NCI-H82 (cell line): ENCODE data around the gene PSMC5.
"Not testable (repeated sequence)": the region's sequence is repeated elsewhere in the genome, so short reads cannot be mapped to it uniquely, and the experiment has no call there.

Experiments used
- DNase-seq: peaks from one replicate; lab custom pipeline; 2025; lab: John Stamatoyannopoulos, UW

Gene PSMC5

GRCh38 chr17:63871646-63872365 lies 44.6 kb downstream of the PSMC5 start:
- DNase-seq: not testable (repeated sequence)

DNA sequence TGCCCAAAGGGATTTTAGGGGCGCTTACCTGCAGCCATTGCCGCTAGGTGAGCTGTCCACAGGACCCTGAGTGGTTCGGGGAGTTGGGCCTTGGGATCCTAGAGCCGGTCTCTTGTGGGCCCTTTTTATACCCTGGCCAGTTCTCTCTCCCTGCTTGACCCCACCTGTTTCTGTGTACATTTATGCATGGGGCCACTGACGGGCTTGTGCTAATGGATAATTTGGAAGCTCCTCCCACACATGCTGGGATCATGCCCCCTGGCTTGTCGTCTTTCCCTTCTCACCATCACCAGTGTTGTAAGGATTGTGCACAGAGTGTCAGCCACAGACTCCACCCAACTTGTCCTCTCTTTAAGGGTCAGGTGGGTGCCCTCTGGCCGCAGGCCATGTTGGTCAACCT lies 46.3 kb downstream of the PSMC5 start, which contains the start of gene CSH2:
Gene CSH2 (minus strand): TSS at position 101 of the 400 bp plus-strand sequence. CDS start 63 bp downstream, at position 38.
- not testable (repeated sequence) for DNase-seq

GRCh38 chr17:63874061-63874626 lies 46.9 kb downstream of the PSMC5 start:
- DNase-seq: not testable (repeated sequence)

DNA sequence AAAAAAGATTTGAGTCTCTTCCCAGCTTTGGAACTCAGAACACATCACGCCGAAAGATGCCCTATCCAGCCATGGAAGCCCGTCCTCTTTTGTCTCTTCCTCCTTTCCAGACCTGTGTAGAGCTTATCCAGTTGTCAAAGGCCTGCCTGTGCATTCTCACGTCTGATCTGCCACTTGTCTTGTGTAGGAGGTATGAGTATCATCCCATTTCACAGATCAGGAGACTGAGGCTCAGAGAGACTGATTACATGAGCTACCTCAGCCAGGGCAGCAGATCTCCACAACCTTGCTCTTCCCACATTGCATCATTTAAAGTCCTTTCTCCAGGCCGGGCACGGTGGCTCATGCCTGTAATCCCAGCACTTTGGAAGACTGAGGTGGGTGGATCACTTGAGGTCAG lies 47.5 kb downstream of the PSMC5 start:
- not testable (repeated sequence) for DNase-seq

GRCh38 chr17:63878413-63878812 lies 51.2 kb downstream of the PSMC5 start:
- not testable (repeated sequence) for DNase-seq

GRCh38 chr17:63880706-63881105 lies 53.5 kb downstream of the PSMC5 start:
- no peak for DNase-seq

DNA sequence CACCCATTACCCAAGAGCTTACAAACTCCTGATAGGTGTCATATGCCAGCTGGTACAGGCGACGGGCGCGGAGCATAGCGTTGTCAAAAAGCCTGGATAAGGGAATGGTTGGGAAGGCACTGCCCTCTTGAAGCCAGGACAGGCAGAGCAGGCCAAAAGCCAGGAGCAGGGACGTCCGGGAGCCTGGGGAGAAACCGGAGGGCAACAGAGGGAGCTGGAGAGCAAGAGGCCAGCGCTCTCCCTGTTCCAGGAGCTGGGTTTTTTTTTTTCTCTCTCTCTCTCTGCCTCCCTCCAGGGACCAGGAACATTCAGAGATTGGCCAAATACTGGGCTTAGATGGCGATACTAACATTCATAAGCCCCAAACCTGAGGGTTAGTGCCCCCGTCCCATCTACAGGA lies 54.1 kb downstream of the PSMC5 start:
- DNase-seq: peak; percentile 33
